Measurements from ENCODE around the gene SMIM9. TPM values are rescaled to one million over a fixed set of nuclear protein-coding genes. Genes with fewer than 3 reads are reported as not detected.

SMIM9 gene
- total RNA-seq, 1 donor from 2014 or later: not detected

DNA sequence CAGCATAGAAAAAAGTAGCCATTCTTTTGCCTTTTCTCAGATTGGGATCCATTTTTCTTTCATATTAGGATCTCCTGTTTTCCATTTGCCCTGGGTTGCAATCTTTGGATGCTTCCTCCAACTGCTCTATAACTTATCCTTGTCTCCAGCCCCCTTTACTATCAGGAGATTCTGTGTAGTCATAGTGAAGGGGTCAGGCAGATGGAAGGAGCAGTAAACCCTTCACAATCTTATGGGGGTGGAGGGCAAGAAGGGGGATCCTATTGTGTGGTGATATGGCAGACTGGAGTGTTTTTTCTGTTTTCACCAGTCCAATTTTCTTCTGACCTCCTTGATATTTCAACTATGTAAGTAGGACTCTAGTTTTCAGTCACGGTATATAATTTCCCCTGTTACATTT, 1.7 kb upstream of the SMIM9 start:
- no peaks in the 10 kb centered on the region for H3K36me3 ChIP-seq
- Mint-ChIP-seq H3K9me3 (peaks cover 17% of the 10 kb centered on the region), H3K36me3 (no peaks in the 10 kb centered on the region)

DNA sequence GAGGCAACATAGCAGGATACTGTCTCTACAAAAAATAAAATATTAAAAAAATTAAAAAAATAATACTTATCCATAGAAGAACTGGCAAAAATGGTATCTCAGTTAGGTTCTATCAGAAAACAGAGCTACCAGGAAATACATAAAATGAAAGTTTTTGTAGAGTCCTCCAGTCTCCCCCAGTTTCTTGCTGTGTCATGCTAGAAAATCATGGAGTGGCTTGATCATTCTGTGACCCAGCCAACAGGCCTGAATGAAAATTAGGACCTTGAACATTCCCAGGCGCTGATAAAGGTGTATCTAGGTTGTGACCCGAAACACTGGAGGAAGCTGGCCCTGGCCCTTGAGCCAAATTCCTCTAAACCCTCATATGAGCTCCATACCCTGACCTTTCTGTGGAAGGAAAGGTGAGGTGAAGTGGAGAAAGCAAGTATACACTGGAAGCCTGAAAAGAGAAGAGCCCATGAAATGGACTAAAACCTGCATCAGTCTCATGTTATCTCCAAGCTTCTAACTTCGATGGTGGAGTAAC, 652 bp downstream of the SMIM9 start:
- Mint-ChIP-seq H3K4me3 (no peak overlapping the region), H3K27ac (no peak overlapping the region), H3K9me3 (peaks cover 11% of the 10 kb centered on the region), H3K4me1 (no peaks in the 10 kb centered on the region), H3K27me3 (ENCODE audit: insufficient read depth, low read depth) (peaks cover under 1% of the 10 kb centered on the region), H3K36me3 (no peaks in the 10 kb centered on the region)
- H3K4me2 ChIP-seq: no peak overlapping the region
- no peaks in the 10 kb centered on the region for H3K79me2 ChIP-seq (ENCODE audit: low read depth)
- no peak for DNase-seq (ENCODE audit: low spot score)
- no peaks in the 10 kb centered on the region for H3F3A ChIP-seq (ENCODE audit: low read depth)
- no peak for TF ChIP-seq EZH2phosphoT487 (IDR thresholded peaks at IDR 0.05)
- TF ChIP-seq EZH2 (IDR thresholded peaks at IDR 0.05): no peak
- TF ChIP-seq, protein P1, sequence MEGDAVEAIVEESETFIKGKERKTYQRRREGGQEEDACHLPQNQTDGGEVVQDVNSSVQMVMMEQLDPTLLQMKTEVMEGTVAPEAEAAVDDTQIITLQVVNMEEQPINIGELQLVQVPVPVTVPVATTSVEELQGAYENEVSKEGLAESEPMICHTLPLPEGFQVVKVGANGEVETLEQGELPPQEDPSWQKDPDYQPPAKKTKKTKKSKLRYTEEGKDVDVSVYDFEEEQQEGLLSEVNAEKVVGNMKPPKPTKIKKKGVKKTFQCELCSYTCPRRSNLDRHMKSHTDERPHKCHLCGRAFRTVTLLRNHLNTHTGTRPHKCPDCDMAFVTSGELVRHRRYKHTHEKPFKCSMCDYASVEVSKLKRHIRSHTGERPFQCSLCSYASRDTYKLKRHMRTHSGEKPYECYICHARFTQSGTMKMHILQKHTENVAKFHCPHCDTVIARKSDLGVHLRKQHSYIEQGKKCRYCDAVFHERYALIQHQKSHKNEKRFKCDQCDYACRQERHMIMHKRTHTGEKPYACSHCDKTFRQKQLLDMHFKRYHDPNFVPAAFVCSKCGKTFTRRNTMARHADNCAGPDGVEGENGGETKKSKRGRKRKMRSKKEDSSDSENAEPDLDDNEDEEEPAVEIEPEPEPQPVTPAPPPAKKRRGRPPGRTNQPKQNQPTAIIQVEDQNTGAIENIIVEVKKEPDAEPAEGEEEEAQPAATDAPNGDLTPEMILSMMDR (IDR thresholded peaks at IDR 0.05): no peak
- H4K20me1 ChIP-seq (ENCODE audit: low read depth): no peaks in the 10 kb centered on the region
- H3K27me3 ChIP-seq: no peaks in the 10 kb centered on the region
- no peaks in the 10 kb centered on the region for H3K9me3 ChIP-seq (ENCODE audit: low read depth)
- H3K4me1 ChIP-seq: no peaks in the 10 kb centered on the region
- H2AFZ ChIP-seq (replicated peaks): no peak overlapping the region
- H3K4me3 ChIP-seq: no peak overlapping the region
- no peak overlapping the region for H3K27ac ChIP-seq
- H3K9ac ChIP-seq: no peak overlapping the region
- no peaks in the 10 kb centered on the region for H3K36me3 ChIP-seq

More for the DNA sequence above, 1.7 kb upstream of the SMIM9 start:
- Mint-ChIP-seq H3K4me1 (no peaks in the 10 kb centered on the region), H3K27me3 (ENCODE audit: insufficient read depth, low read depth) (peaks cover 2% of the 10 kb centered on the region), H3K4me3 (no peak overlapping the region), H3K27ac (no peak overlapping the region)
- Histone ChIP-seq H3K4me1 (no peaks in the 10 kb centered on the region), H3K9ac (no peak overlapping the region), H3K27ac (no peak overlapping the region), H3F3A (ENCODE audit: low read depth) (no peaks in the 10 kb centered on the region), H3K79me2 (ENCODE audit: low read depth) (no peaks in the 10 kb centered on the region), H3K4me3 (no peak overlapping the region), H4K20me1 (ENCODE audit: low read depth) (no peaks in the 10 kb centered on the region), H3K27me3 (no peaks in the 10 kb centered on the region), H3K4me2 (no peak overlapping the region), H2AFZ (replicated peaks) (no peak overlapping the region), H3K9me3 (ENCODE audit: low read depth) (no peaks in the 10 kb centered on the region)
- TF ChIP-seq, protein P1 (IDR thresholded peaks at IDR 0.05): no peak
- TF ChIP-seq EZH2 (IDR thresholded peaks at IDR 0.05): no peak
- no peak for TF ChIP-seq EZH2phosphoT487 (IDR thresholded peaks at IDR 0.05)
- DNase-seq (ENCODE audit: low spot score): no peak

DNA sequence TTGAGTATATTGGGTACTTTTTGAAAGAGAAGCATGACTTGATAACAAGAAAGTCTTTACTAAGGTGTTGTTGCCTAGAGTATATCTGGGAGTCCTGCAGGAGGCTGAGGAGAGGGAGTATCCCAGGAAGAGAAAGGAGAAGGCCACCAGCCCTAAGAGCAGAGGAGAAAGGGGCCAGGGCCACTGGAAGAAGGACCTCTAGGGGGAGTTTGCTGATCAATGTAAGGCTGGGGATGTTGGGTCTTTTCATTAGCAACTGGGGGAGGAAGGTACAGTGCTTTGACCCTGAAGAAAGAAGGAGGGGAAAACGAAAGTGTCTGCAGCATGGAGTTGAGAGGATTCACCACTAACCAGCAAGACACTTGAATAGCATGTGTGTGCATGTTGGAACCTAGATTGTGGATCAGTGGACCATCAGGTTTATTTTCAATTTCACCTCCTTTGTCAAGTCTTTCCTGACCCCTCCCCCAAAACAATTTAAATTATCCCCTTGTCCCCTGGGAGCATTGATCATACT, 4.5 kb downstream of the SMIM9 start:
- H3K4me1 Mint-ChIP-seq: no peaks in the 10 kb centered on the region
- Histone ChIP-seq H3K27ac (no peak overlapping the region), H3K4me3 (no peak overlapping the region), H3K9me3 (ENCODE audit: low read depth) (no peaks in the 10 kb centered on the region), H3K79me2 (ENCODE audit: low read depth) (no peaks in the 10 kb centered on the region), H3K27me3 (no peaks in the 10 kb centered on the region), H2AFZ (replicated peaks) (no peak overlapping the region), H3K4me1 (no peaks in the 10 kb centered on the region), H3K9ac (no peak overlapping the region), H3K4me2 (no peak overlapping the region), H4K20me1 (ENCODE audit: low read depth) (no peaks in the 10 kb centered on the region), H3F3A (ENCODE audit: low read depth) (no peaks in the 10 kb centered on the region), H3K36me3 (no peaks in the 10 kb centered on the region)
- H3K4me3 Mint-ChIP-seq: no peak overlapping the region
- peaks cover 11% of the 10 kb centered on the region for H3K9me3 Mint-ChIP-seq
- H3K36me3 Mint-ChIP-seq: no peaks in the 10 kb centered on the region
- H3K27me3 Mint-ChIP-seq (ENCODE audit: insufficient read depth, low read depth): peaks cover 3% of the 10 kb centered on the region
- H3K27ac Mint-ChIP-seq: no peak overlapping the region
- DNase-seq (ENCODE audit: low spot score): no peak
- TF ChIP-seq EZH2phosphoT487 (IDR thresholded peaks at IDR 0.05) (no peak), EZH2 (IDR thresholded peaks at IDR 0.05) (no peak)
- TF ChIP-seq, protein P1 (IDR thresholded peaks at IDR 0.05): no peak
